Stimulated activated CD4-positive, alpha-beta T cell treated with anti-CD3 and anti-CD28 coated beads, Interleukin-4, amount 100 ng/mL, for 1 hour (primary cell): ENCODE measurements around the gene DCXR.

Experiments
- DNase-seq: peaks from one replicate; pipeline ENCODE4 v3.0.0-alpha.2; 2020

Gene DCXR

GRCh38 chr17:82037092-82037888 is at the start of gene DCXR:
DCXR (minus strand) TSS chr17:82037697; CDS start chr17:82037682, 15 bp downstream.
- DNase-seq: peak; percentile 94

- no peak for DNase-seq
Measured at GRCh38 chr17:82085931-82086764, 48.7 kb upstream of the DCXR start.

GRCh38 chr17:82085031-82085861 is 47.7 kb upstream of the DCXR start:
- DNase-seq: no peak

GRCh38 chr17:82084373-82085030 is 47.0 kb upstream of the DCXR start:
- no peak for DNase-seq

- DNase-seq: no peak
Measured at GRCh38 chr17:82083533-82084359, 46.2 kb upstream of the DCXR start.

- DNase-seq: no peak
Measured at GRCh38 chr17:82083009-82083408, 45.5 kb upstream of the DCXR start.

GRCh38 chr17:82082456-82082855 is 45.0 kb upstream of the DCXR start:
- no peak for DNase-seq

GRCh38 chr17:82081966-82082365 is 44.5 kb upstream of the DCXR start:
- DNase-seq: no peak

GRCh38 chr17:82081546-82081945 is 44.0 kb upstream of the DCXR start:
- DNase-seq: no peak

GRCh38 chr17:82080789-82081464 is 43.4 kb upstream of the DCXR start:
- no peak for DNase-seq

GRCh38 chr17:82080048-82080788 is 42.7 kb upstream of the DCXR start:
- DNase-seq: no peak

- DNase-seq: no peak
Measured at GRCh38 chr17:82079001-82079677, 41.6 kb upstream of the DCXR start.

- DNase-seq: no peak
Measured at GRCh38 chr17:82078433-82078832, 40.9 kb upstream of the DCXR start.

- DNase-seq: no peak
Measured at GRCh38 chr17:82077617-82078358, 40.3 kb upstream of the DCXR start.

- DNase-seq: no peak
Measured at GRCh38 chr17:82076785-82077591, 39.5 kb upstream of the DCXR start.

- DNase-seq: no peak
Measured at GRCh38 chr17:82076018-82076784, 38.7 kb upstream of the DCXR start.

- no peak for DNase-seq
Measured at GRCh38 chr17:82073446-82073845, 35.9 kb upstream of the DCXR start.
